ENCODE measurements around the gene TLCD1.

The TLCD1 gene

DNA sequence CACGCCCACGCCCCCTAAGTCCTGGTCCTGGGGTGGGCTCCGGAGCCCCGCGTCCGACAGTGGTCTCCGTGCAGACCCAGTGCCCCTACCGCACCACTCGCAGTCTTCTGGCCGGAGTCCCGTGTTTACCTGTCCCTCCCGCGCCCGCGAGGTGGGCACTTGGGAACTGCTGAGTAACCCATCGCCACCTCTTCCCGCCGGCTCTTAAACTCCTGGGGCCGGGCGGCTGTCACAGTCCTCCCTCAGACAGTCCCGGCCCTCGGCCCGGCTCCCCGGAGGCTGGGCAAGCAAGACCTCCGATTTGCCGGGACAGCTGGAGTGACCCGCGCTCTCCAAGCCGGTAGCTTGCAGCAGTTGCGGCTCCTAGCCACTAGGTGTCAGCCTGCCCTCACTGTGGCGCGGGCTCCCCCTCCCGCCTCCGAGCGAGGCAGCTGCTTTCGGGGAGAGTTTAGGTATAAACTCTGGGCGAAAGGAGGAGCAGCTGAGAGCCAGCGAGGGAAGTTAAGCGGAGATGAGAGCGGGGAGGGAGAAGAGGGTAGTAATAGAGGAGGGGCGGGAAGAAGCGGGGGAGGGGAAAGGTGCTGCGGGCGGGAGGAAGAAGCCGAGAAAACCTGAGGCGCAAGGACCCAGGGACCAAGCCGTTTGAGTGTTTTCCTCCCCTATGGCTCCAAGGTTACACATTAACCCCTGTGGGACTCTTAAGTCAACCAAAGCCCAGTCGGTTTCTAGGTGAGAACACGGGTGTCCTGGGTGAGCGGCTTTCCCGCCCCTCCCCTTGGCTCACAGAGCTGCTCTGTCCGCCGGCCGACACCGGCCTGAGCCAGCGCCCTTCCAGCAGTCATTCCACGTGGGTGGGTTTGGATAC, 826 bp upstream of the TLCD1 start:
- Histone ChIP-seq H3K9me3 (ENCODE audit: insufficient read depth, low read length, severe bottlenecking) (no peaks in the 10 kb centered on the region), H3K36me3 (ENCODE audit: insufficient read depth, low read length) (peaks cover 35% of the 10 kb centered on the region), H3K79me2 (ENCODE audit: insufficient read depth, low read length) (peaks cover 15% of the 10 kb centered on the region), H3K27ac (ENCODE audit: low read length) (peak overlapping the region; percentile 67), H3K4me3 (ENCODE audit: low read depth in 1 of 2, low read length in 2 of 2) (peak overlapping the region; percentile 45 to 69), H3K27me3 (ENCODE audit: insufficient read depth, low read length, poor library complexity) (no peaks in the 10 kb centered on the region), H2AFZ (ENCODE audit: low read depth, low read length) (peak overlapping the region; percentile 87), H3K9ac (ENCODE audit: low read depth, low read length) (peak overlapping the region; percentile 67), H3K4me2 (ENCODE audit: insufficient read depth, low read length) (peak overlapping the region; percentile 94), H3K4me1 (ENCODE audit: insufficient read depth, low read length) (peaks cover 53% of the 10 kb centered on the region), H4K20me1 (ENCODE audit: insufficient read depth, low read length) (peaks cover 36% of the 10 kb centered on the region)
- DNase-seq (peak; percentile 92), ATAC-seq (ENCODE audit: insufficient read depth, low read depth) (peak; percentile 68)
- TF ChIP-seq EZH2 (IDR thresholded peaks at IDR 0.05; ENCODE audit: borderline replicate concordance, low read depth, low read length, severe bottlenecking), result no peak
- TF ChIP-seq, protein P1, sequence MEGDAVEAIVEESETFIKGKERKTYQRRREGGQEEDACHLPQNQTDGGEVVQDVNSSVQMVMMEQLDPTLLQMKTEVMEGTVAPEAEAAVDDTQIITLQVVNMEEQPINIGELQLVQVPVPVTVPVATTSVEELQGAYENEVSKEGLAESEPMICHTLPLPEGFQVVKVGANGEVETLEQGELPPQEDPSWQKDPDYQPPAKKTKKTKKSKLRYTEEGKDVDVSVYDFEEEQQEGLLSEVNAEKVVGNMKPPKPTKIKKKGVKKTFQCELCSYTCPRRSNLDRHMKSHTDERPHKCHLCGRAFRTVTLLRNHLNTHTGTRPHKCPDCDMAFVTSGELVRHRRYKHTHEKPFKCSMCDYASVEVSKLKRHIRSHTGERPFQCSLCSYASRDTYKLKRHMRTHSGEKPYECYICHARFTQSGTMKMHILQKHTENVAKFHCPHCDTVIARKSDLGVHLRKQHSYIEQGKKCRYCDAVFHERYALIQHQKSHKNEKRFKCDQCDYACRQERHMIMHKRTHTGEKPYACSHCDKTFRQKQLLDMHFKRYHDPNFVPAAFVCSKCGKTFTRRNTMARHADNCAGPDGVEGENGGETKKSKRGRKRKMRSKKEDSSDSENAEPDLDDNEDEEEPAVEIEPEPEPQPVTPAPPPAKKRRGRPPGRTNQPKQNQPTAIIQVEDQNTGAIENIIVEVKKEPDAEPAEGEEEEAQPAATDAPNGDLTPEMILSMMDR (IDR thresholded peaks at IDR 0.05; ENCODE audit: borderline replicate concordance, extremely low read depth, low read length, poor library complexity, severe bottlenecking), result peak; percentile 100

DNA sequence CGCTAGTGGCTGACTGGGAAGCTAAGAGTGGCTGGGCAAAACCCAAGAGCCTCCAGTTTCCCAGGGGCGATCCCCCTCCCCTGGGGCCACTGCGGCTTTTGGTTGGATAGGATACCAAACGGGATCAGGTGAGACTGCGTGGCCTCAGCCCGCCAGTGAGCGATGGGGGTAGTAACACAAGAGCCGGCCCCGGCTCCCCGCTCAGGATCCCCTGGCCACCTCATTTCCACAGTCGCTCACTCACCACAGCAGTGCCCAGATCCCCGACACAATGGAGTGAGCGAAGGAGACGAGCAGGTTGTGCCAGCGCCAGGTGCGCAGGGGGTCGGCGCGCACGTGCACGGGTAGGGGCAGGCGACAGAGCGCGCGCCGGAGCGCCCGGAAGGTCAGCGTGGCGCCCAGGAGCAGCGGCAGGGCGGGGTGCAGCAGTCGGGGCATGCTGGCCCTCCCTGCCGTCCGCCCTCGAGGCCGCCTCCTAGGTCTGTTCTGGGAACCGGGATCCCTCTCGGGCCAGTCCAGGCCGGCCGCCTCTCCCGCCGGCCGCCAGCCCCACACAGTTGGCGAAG, 290 bp downstream of the TLCD1 start:
- Histone ChIP-seq H3K79me2 (ENCODE audit: insufficient read depth, low read length) (peaks cover 26% of the 10 kb centered on the region), H3K27me3 (ENCODE audit: insufficient read depth, low read length, poor library complexity) (no peaks in the 10 kb centered on the region), H3K4me2 (ENCODE audit: insufficient read depth, low read length) (peak overlapping the region; percentile 94), H3K36me3 (ENCODE audit: insufficient read depth, low read length) (peaks cover 46% of the 10 kb centered on the region), H3K9me3 (ENCODE audit: insufficient read depth, low read length, severe bottlenecking) (no peaks in the 10 kb centered on the region), H2AFZ (ENCODE audit: low read depth, low read length) (no peak overlapping the region), H3K4me1 (ENCODE audit: insufficient read depth, low read length) (peaks cover 64% of the 10 kb centered on the region), H3K9ac (ENCODE audit: low read depth, low read length) (peak overlapping the region; percentile 30; the same call in 1 of the 2 replicates), H3K27ac (ENCODE audit: low read length) (no peak overlapping the region), H4K20me1 (ENCODE audit: insufficient read depth, low read length) (peaks cover 47% of the 10 kb centered on the region), H3K4me3 (ENCODE audit: low read depth in 1 of 2, low read length in 2 of 2) (peak overlapping the region in 1 of 2 experiments; percentile 39; a peak in 2 of 4 replicates)
- no peak for TF ChIP-seq EZH2 (IDR thresholded peaks at IDR 0.05; ENCODE audit: borderline replicate concordance, low read depth, low read length, severe bottlenecking)
- TF ChIP-seq, protein P1 (IDR thresholded peaks at IDR 0.05; ENCODE audit: borderline replicate concordance, extremely low read depth, low read length, poor library complexity, severe bottlenecking), result no peak
- ATAC-seq (ENCODE audit: insufficient read depth, low read depth) (peak; percentile 2), DNase-seq (no peak)

DNA sequence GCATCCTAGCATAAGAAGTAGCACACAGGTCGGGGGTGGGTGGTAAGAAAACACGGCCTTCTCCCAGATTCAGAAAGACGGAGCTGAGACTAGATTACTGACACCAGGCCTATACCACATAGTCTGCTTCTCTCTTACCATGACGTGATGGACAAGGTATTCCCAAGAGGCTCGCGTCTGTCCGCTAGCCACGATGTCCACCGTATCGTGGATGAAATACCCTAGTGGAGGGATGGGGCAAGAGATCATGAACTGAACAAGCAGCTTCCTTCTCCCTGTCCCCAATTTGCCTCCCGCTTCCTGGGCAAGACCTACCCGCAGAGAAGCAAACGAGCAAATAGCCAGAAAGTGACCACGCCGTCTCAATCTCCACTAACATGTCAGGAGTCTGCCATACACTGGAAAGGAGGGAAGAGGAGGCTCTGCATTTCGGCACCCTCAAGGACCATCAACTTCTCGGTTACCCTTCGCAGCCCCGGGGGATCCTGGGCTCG, 820 bp downstream of the TLCD1 start:
- Histone ChIP-seq H4K20me1 (ENCODE audit: insufficient read depth, low read length) (peaks cover 52% of the 10 kb centered on the region), H3K79me2 (ENCODE audit: insufficient read depth, low read length) (peaks cover 32% of the 10 kb centered on the region), H3K4me3 (ENCODE audit: low read depth in 1 of 2, low read length in 2 of 2) (no peak overlapping the region), H3K9ac (ENCODE audit: low read depth, low read length) (no peak overlapping the region), H3K27ac (ENCODE audit: low read length) (no peak overlapping the region; the same call in 1 of the 2 replicates), H3K4me2 (ENCODE audit: insufficient read depth, low read length) (peak overlapping the region; percentile 94), H3K9me3 (ENCODE audit: insufficient read depth, low read length, severe bottlenecking) (no peaks in the 10 kb centered on the region), H3K36me3 (ENCODE audit: insufficient read depth, low read length) (peaks cover 51% of the 10 kb centered on the region), H3K4me1 (ENCODE audit: insufficient read depth, low read length) (peaks cover 65% of the 10 kb centered on the region), H3K27me3 (ENCODE audit: insufficient read depth, low read length, poor library complexity) (no peaks in the 10 kb centered on the region), H2AFZ (ENCODE audit: low read depth, low read length) (no peak overlapping the region)
- peak; percentile 43 for DNase-seq
- TF ChIP-seq, protein P1 (IDR thresholded peaks at IDR 0.05; ENCODE audit: borderline replicate concordance, extremely low read depth, low read length, poor library complexity, severe bottlenecking), result no peak
- no peak for TF ChIP-seq EZH2 (IDR thresholded peaks at IDR 0.05; ENCODE audit: borderline replicate concordance, low read depth, low read length, severe bottlenecking)
- no peak for ATAC-seq (ENCODE audit: insufficient read depth, low read depth)
